ENCODE results near the gene KLF6. TPM values are rescaled to one million over a fixed set of nuclear protein-coding genes. Genes with fewer than 3 reads are reported as not detected.

The KLF6 gene
- total and polyA plus RNA-seq, 2 of the 4 experiments (the other 2 are of a cell fraction) = 69.0 to 123 TPM

DNA sequence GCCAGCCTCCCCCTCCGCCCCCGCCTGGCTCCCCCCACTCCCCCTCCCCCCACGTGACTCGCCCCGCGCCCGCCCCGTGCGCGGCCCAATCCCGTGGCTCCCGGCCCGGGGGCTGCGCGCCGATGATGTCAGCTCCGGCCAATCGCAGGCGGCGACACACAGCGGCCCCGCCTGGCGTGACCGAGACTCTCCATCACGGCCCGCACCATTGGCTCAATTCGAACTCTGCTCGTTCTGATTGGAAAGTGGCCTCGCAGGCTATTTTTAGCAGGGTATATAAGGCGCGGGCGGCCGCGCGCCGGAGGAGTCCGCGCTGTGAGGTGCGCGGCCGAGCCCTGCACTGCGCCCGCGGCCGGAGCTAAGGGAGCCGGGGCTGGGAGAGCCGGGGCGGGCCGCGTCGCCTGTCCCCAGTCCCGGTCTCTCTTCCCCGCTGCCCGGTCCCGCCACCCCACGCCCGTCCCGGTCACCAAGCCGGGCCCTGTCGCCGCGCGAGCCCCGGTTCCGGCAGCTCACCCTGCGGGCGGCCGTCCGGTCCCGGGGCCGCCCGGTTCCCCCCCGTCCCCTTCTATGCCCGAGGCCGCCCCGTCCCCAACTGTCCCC lies 342 bp upstream of the KLF6 start (continued):
- TF ChIP-seq SMC3 (IDR thresholded peaks at IDR 0.05; ENCODE audit: low read depth, low read length) (no peak), NFE2L2 (IDR thresholded peaks at IDR 0.05; ENCODE audit: low read depth, low read length) (no peak)

DNA sequence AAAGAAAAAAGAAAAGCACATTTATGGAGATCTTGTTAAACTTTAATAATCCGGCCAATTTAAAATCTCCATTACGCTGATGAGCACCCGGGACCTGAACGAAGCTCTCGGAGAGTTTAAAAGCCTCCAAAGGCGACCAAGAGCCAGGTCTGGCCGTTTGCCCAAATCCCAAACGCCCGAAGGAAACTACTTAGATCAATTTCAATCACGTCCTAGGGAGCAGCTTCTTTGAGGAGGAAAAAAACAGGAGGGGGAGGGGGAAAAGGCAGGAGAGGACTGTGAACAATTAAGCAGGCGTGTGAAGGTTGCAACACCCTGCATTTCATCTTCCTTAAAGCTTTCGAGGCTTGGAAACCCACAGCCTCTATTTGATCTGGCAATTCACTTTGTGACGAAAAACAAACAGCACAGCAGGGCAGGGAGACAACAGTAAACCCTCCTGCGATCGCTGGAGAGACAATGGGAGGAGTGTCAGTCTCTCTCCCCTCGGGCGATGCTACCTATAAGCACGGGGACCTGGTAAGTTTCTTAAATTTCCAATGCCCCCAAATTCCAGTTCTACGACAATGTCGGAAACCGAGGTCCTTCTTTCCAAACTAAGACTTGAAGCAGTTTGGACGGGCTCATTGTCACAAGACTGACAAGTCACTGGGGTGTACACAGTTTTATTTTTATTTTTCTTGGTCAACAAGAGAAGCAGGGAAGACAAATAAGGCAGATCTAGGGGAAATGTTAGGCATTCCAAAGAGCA lies 1.2 kb downstream of the KLF6 start:
- peak overlapping the region; percentile 100 for H3K23ac ChIP-seq (ENCODE audit: low read depth, low read length)
- peaks cover 51% of the 10 kb centered on the region for H4K20me1 ChIP-seq (ENCODE audit: insufficient read depth, low read length)
- TF ChIP-seq, protein P1, sequence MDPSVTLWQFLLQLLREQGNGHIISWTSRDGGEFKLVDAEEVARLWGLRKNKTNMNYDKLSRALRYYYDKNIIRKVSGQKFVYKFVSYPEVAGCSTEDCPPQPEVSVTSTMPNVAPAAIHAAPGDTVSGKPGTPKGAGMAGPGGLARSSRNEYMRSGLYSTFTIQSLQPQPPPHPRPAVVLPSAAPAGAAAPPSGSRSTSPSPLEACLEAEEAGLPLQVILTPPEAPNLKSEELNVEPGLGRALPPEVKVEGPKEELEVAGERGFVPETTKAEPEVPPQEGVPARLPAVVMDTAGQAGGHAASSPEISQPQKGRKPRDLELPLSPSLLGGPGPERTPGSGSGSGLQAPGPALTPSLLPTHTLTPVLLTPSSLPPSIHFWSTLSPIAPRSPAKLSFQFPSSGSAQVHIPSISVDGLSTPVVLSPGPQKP (IDR thresholded peaks at IDR 0.05; ENCODE audit: borderline replicate concordance, low read depth, low read length) = no peak
- TF ChIP-seq MAFK (IDR thresholded peaks at IDR 0.05; ENCODE audit: low read depth, low read length) (no peak), FOS (IDR thresholded peaks at IDR 0.05; ENCODE audit: low read depth, low read length) (no peak), MXI1 (IDR thresholded peaks at IDR 0.05; ENCODE audit: borderline replicate concordance, low read depth, low read length) (no peak), CHD1 (IDR thresholded peaks at IDR 0.05; ENCODE audit: low read depth, low read length) (peak; percentile 93), CEBPB (IDR thresholded peaks at IDR 0.05; ENCODE audit: low read depth, low read length) (peak; percentile 62), POLR2A (IDR thresholded peaks at IDR 0.05; ENCODE audit: low read depth, low read length) (no peak; the same call in 1 of the 2 replicates)
- TF ChIP-seq, protein P2, sequence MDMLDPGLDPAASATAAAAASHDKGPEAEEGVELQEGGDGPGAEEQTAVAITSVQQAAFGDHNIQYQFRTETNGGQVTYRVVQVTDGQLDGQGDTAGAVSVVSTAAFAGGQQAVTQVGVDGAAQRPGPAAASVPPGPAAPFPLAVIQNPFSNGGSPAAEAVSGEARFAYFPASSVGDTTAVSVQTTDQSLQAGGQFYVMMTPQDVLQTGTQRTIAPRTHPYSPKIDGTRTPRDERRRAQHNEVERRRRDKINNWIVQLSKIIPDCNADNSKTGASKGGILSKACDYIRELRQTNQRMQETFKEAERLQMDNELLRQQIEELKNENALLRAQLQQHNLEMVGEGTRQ (IDR thresholded peaks at IDR 0.05; ENCODE audit: low read depth, low read length) = no peak
- TF ChIP-seq, protein P3, sequence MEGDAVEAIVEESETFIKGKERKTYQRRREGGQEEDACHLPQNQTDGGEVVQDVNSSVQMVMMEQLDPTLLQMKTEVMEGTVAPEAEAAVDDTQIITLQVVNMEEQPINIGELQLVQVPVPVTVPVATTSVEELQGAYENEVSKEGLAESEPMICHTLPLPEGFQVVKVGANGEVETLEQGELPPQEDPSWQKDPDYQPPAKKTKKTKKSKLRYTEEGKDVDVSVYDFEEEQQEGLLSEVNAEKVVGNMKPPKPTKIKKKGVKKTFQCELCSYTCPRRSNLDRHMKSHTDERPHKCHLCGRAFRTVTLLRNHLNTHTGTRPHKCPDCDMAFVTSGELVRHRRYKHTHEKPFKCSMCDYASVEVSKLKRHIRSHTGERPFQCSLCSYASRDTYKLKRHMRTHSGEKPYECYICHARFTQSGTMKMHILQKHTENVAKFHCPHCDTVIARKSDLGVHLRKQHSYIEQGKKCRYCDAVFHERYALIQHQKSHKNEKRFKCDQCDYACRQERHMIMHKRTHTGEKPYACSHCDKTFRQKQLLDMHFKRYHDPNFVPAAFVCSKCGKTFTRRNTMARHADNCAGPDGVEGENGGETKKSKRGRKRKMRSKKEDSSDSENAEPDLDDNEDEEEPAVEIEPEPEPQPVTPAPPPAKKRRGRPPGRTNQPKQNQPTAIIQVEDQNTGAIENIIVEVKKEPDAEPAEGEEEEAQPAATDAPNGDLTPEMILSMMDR (conservative IDR thresholded peaks at IDR 0.05; ENCODE audit: low read depth, low read length) = no peak

More for the DNA sequence above, 1.2 kb downstream of the KLF6 start:
- Histone ChIP-seq H3K18ac (ENCODE audit: low read depth, low read length) (peak overlapping the region; percentile 98), H3K56ac (ENCODE audit: extremely low read depth, insufficient read depth, low read length) (peak overlapping the region; percentile 99), H3K14ac (replicated peaks; ENCODE audit: low read depth, low read length) (peak overlapping the region; percentile 100), H4K5ac (ENCODE audit: low read depth, low read length) (peak overlapping the region; percentile 83), H3K27me3 (ENCODE audit: control insufficient read depth, insufficient read depth, low read length) (no peaks in the 10 kb centered on the region), H3K4me1 (ENCODE audit: control insufficient read depth, insufficient read depth, low read length) (peaks cover 26% of the 10 kb centered on the region), H3K4ac (ENCODE audit: low read depth, low read length) (peak overlapping the region; percentile 99), H2BK5ac (ENCODE audit: low read depth, low read length, poor library complexity, severe bottlenecking) (peak overlapping the region; percentile 96), H2BK120ac (ENCODE audit: low read depth, low read length) (peak overlapping the region; percentile 89), H3K9me3 (ENCODE audit: control insufficient read depth, insufficient read depth, low read length) (no peaks in the 10 kb centered on the region), H3K27ac (ENCODE audit: insufficient read depth, low read length) (peak overlapping the region; percentile 93), H2AK5ac (ENCODE audit: low read depth, low read length) (peak overlapping the region; percentile 97), H2BK15ac (ENCODE audit: low read depth, low read length) (peak overlapping the region; percentile 88), H3K9ac (ENCODE audit: low read depth, low read length) (peak overlapping the region; percentile 100), H4K91ac (ENCODE audit: insufficient read depth, low read depth, low read length) (peak overlapping the region; percentile 97), H2AFZ (replicated peaks; ENCODE audit: low read length, poor library complexity) (peak overlapping the region; percentile 52), H3K36me3 (ENCODE audit: control insufficient read depth, insufficient read depth, low read length) (peaks cover 38% of the 10 kb centered on the region), H3K4me3 (ENCODE audit: insufficient read depth, low read depth, low read length) (peak overlapping the region; percentile 91), H2BK20ac (ENCODE audit: low read depth, low read length) (peak overlapping the region; percentile 81), H3K79me1 (ENCODE audit: low read depth in 1 of 2, low read length in 2 of 2) (peaks cover 3 to 31% of the 10 kb centered on the region in 2 experiments; a peak in 3 of 4 replicates), H4K8ac (ENCODE audit: low read depth in 2 of 2, low read length in 2 of 2) (peak overlapping the region; percentile 88 to 94), H2AK9ac (replicated peaks; ENCODE audit: low read depth, low read length, poor library complexity) (peak overlapping the region; percentile 91), H3K4me2 (ENCODE audit: low read depth, low read length) (peak overlapping the region; percentile 94), H3K9me1 (ENCODE audit: insufficient read depth, low read length) (peaks cover 12% of the 10 kb centered on the region)
- in situ Hi-C loops (cut with MboI; ENCODE audit: low sequenced_read_pairs) = loop anchor here (5.0 to 10.0 kb wide), 3 partner anchors 458 to 991 kb away; no protein-coding TSS in a partner anchor
- 0% methylated on average over 1 of the region's 22 CpGs; no CpG with 5 or more reads in 1 of the 2 experiments for WGBS, 2 experiments (ENCODE audit: extremely low coverage in 2 of 2, insufficient read length in 1 of 2)
- ATAC-seq (ENCODE audit: low read depth) = no peak
- intact Hi-C loops (cut with micrococcal nuclease) = loop anchor here (1.0 to 10.0 kb wide), 10 partner anchors 67 to 983 kb away; no protein-coding TSS in a partner anchor
- dilution Hi-C loops (cut with HindIII; ENCODE audit: low sequenced_read_pairs, unreplicated experiment) = no loop called here
- POLR2A ChIA-PET (ENCODE audit: unreplicated experiment) = interaction anchor here (0.6 to 1.6 kb wide), 9 partner anchors 44 to 702 kb away, joined by 3 to 7 read pairs (median 4); no protein-coding TSS in a partner anchor
- CTCF ChIA-PET = interaction anchor here (0.7 to 1.0 kb wide), 3 partner anchors 119 to 586 kb away, joined by 3 read pairs; no protein-coding TSS in a partner anchor
- BruUV-seq (replicated peaks) = no TSS peak
- DNase-seq = peak; percentile 61
